OCI-LY1 (cell line): ENCODE measurements around the gene TRAPPC1.
A peak's percentile ranks its signal among the peaks of the same experiment; 100 is the strongest.

ENCODE experiments used
- H2AFZ ChIP-seq: fragments of 200-600 bp; sonication (generic), shearing (Covaris generic); 2 replicates; pipeline ENCODE4 v1.6.0; 2014; ENCODE audit warnings: antibody characterized with exemption, mild to moderate bottlenecking, low read length
- H3F3A ChIP-seq: fragments of 200-600 bp; sonication (generic), shearing (Covaris generic); 2 replicates; pipeline ENCODE4 v1.6.0; 2014; ENCODE audit warnings: mild to moderate bottlenecking, antibody characterized with exemption, low read length, moderate library complexity; ENCODE audit not compliant: insufficient read depth
- H3K27ac ChIP-seq: fragments of 200-600 bp; sonication (generic); 2 replicates; pipeline ENCODE4 v1.5.1; 2014; ENCODE audit warnings: low read length, mixed run types, mild to moderate bottlenecking, low read depth; ENCODE audit not compliant: poor library complexity, severe bottlenecking
- H3K27me3 ChIP-seq: fragments of 200-600 bp; sonication (generic); 2 replicates; pipeline ENCODE4 v1.6.0; 2014; ENCODE audit warnings: antibody characterized with exemption, mild to moderate bottlenecking, low read length, moderate library complexity; ENCODE audit not compliant: insufficient read depth
- H3K36me3 ChIP-seq: fragments of 200-600 bp; sonication (generic); 2 replicates; pipeline ENCODE4 v1.6.1; 2014; ENCODE audit warnings: mild to moderate bottlenecking, antibody characterized with exemption, low read length, moderate library complexity, mixed read lengths; ENCODE audit not compliant: insufficient read depth
- H3K4me1 ChIP-seq: fragments of 200-600 bp; sonication (generic); 2 replicates; pipeline ENCODE4 v1.5.1; 2014; ENCODE audit warnings: mild to moderate bottlenecking, low read length, moderate library complexity; ENCODE audit not compliant: insufficient read depth, severe bottlenecking
- H3K4me2 ChIP-seq: fragments of 200-600 bp; sonication (generic), shearing (Covaris generic); 2 replicates; pipeline ENCODE4 v1.6.1; 2014; ENCODE audit warnings: low read length
- H3K4me3 ChIP-seq: fragments of 200-600 bp; sonication (generic); 2 replicates; pipeline ENCODE4 v1.5.1; 2014; ENCODE audit warnings: low read length, low read depth, mild to moderate bottlenecking, mixed read lengths; ENCODE audit not compliant: poor library complexity, severe bottlenecking
- H3K79me2 ChIP-seq: fragments of 200-600 bp; shearing (Covaris generic); 2 replicates; pipeline ENCODE4 v1.6.1; 2016; ENCODE audit warnings: mixed run types, low read length, mixed read lengths; ENCODE audit not compliant: insufficient read depth
- H3K9ac ChIP-seq: fragments of 200-600 bp; sonication (generic), shearing (Covaris generic); 2 replicates; pipeline ENCODE4 v1.6.1; 2014; ENCODE audit warnings: mild to moderate bottlenecking, low read length, mixed read lengths
- H3K9me2 ChIP-seq: fragments of 200-600 bp; sonication (generic), shearing (Covaris generic); 2 replicates; pipeline ENCODE4 v1.6.1; 2014; ENCODE audit warnings: low read depth, mild to moderate bottlenecking, low read length, mixed read lengths
- H3K9me3 ChIP-seq: fragments of 200-600 bp; shearing (Covaris generic); 2 replicates; pipeline ENCODE4 v1.6.1; 2014; ENCODE audit warnings: low read length, mixed read lengths
- H4K20me1 ChIP-seq: fragments of 200-600 bp; sonication (generic), shearing (Covaris generic); 2 replicates; pipeline ENCODE4 v1.6.0; 2016; ENCODE audit warnings: mild to moderate bottlenecking, low read length; ENCODE audit not compliant: insufficient read depth
- CTCF ChIP-seq: fragments of 200-600 bp; sonication (generic), shearing (Covaris generic); IDR thresholded peaks from 2 replicates; pipeline ENCODE4 v1.5.1; 2017; ENCODE audit warnings: mild to moderate bottlenecking, antibody characterized with exemption, low read length, moderate library complexity, mixed read lengths
- EZH2 ChIP-seq: fragments of 200-600 bp; sonication (generic), shearing (Covaris generic); IDR thresholded peaks from 2 replicates; pipeline ENCODE4 v1.8.0; 2017; ENCODE audit warnings: borderline replicate concordance, mixed run types, mild to moderate bottlenecking, antibody characterized with exemption, low read length, moderate library complexity, mixed read lengths

TRAPPC1 gene

GRCh38 chr17:7929158-7930023 lies 2.4 kb downstream of the TRAPPC1 start, which contains the start of gene KCNAB3:
Gene KCNAB3, minus strand, starts transcription at chr17:7929856. Its CDS starts 421 bp downstream, at chr17:7929435.
- Histone ChIP-seq H3K36me3 (peaks cover 13% of the 10 kb centered on the region; the same call in 1 of the 2 replicates), H3K4me2 (peak within 1 kb of the TSS; percentile 79), H4K20me1 (no peaks in the 10 kb centered on the region), H3K27me3 (no peaks in the 10 kb centered on the region), H3K9me2 (no peaks in the 10 kb centered on the region), H3K79me2 (0 out of 2 replicates have a peak, but pooled peaks cover 4% of the 10 kb centered on the region), H2AFZ (no peak within 1 kb of the TSS), H3K27ac (peak within 1 kb of the TSS; percentile 27), H3K4me1 (peaks cover 47% of the 10 kb centered on the region), H3K4me3 (peak within 1 kb of the TSS; percentile 76), H3K9me3 (no peaks in the 10 kb centered on the region), H3K9ac (peak within 1 kb of the TSS; percentile 81), H3F3A (no peaks in the 10 kb centered on the region)
- TF ChIP-seq EZH2 (no peak), CTCF (no peak)

GRCh38 chr17:7927596-7927995 lies 4.2 kb downstream of the TRAPPC1 start:
- Histone ChIP-seq H3K9me3 (no peaks in the 10 kb centered on the region), H3K9ac (no peak overlapping the region), H3K4me1 (peaks cover 37% of the 10 kb centered on the region), H3K4me3 (no peak overlapping the region), H3F3A (no peaks in the 10 kb centered on the region), H4K20me1 (no peaks in the 10 kb centered on the region), H3K27ac (no peak overlapping the region), H3K79me2 (0 out of 2 replicates have a peak, but pooled peaks cover 4% of the 10 kb centered on the region), H3K9me2 (no peaks in the 10 kb centered on the region), H2AFZ (no peak overlapping the region), H3K4me2 (no peak overlapping the region), H3K27me3 (no peaks in the 10 kb centered on the region), H3K36me3 (peaks cover 13% of the 10 kb centered on the region; the same call in 1 of the 2 replicates)
- no peak for TF ChIP-seq CTCF
- no peak for TF ChIP-seq EZH2

- peaks cover 12% of the 10 kb centered on the region for H3K4me1 ChIP-seq
- no peak overlapping the region for H2AFZ ChIP-seq
- H3K4me2 ChIP-seq, result peak overlapping the region; percentile 64
- no peaks in the 10 kb centered on the region for H3K9me3 ChIP-seq
- no peaks in the 10 kb centered on the region for H3K9me2 ChIP-seq
- H3K9ac ChIP-seq, result peak overlapping the region; percentile 40; the same call in 1 of the 2 replicates
- TF ChIP-seq EZH2, result no peak
- TF ChIP-seq CTCF, result no peak; the same call in 1 of the 2 replicates
- H3K79me2 ChIP-seq, result no peaks in the 10 kb centered on the region
- no peaks in the 10 kb centered on the region for H4K20me1 ChIP-seq
- H3K27ac ChIP-seq, result no peak overlapping the region
- H3K36me3 ChIP-seq, result peaks cover 6% of the 10 kb centered on the region; the same call in 1 of the 2 replicates
- no peaks in the 10 kb centered on the region for H3K27me3 ChIP-seq
- peak overlapping the region; percentile 48 for H3K4me3 ChIP-seq
- H3F3A ChIP-seq, result no peaks in the 10 kb centered on the region
Observed at GRCh38 chr17:7922845-7923628, 8.7 kb downstream of the TRAPPC1 start.
